OCI-LY1 (cell line): ENCODE results near the gene ATXN7L1.

Experiments used
- H2AFZ ChIP-seq: fragments of 200-600 bp; sonication (generic), shearing (Covaris generic); 2 replicates; pipeline ENCODE4 v1.6.0; 2014; ENCODE audit warnings: antibody characterized with exemption, mild to moderate bottlenecking, low read length
- H3F3A ChIP-seq: fragments of 200-600 bp; sonication (generic), shearing (Covaris generic); 2 replicates; pipeline ENCODE4 v1.6.0; 2014; ENCODE audit warnings: mild to moderate bottlenecking, antibody characterized with exemption, low read length, moderate library complexity; ENCODE audit not compliant: insufficient read depth
- H3K27ac ChIP-seq: fragments of 200-600 bp; sonication (generic); 2 replicates; pipeline ENCODE4 v1.5.1; 2014; ENCODE audit warnings: low read length, mixed run types, mild to moderate bottlenecking, low read depth; ENCODE audit not compliant: poor library complexity, severe bottlenecking
- H3K27me3 ChIP-seq: fragments of 200-600 bp; sonication (generic); 2 replicates; pipeline ENCODE4 v1.6.0; 2014; ENCODE audit warnings: antibody characterized with exemption, mild to moderate bottlenecking, low read length, moderate library complexity; ENCODE audit not compliant: insufficient read depth
- H3K36me3 ChIP-seq: fragments of 200-600 bp; sonication (generic); 2 replicates; pipeline ENCODE4 v1.6.1; 2014; ENCODE audit warnings: mild to moderate bottlenecking, antibody characterized with exemption, low read length, moderate library complexity, mixed read lengths; ENCODE audit not compliant: insufficient read depth
- H3K4me1 ChIP-seq: fragments of 200-600 bp; sonication (generic); 2 replicates; pipeline ENCODE4 v1.5.1; 2014; ENCODE audit warnings: mild to moderate bottlenecking, low read length, moderate library complexity; ENCODE audit not compliant: insufficient read depth, severe bottlenecking
- H3K4me2 ChIP-seq: fragments of 200-600 bp; sonication (generic), shearing (Covaris generic); 2 replicates; pipeline ENCODE4 v1.6.1; 2014; ENCODE audit warnings: low read length
- H3K4me3 ChIP-seq: fragments of 200-600 bp; sonication (generic); 2 replicates; pipeline ENCODE4 v1.5.1; 2014; ENCODE audit warnings: low read length, low read depth, mild to moderate bottlenecking, mixed read lengths; ENCODE audit not compliant: poor library complexity, severe bottlenecking
- H3K79me2 ChIP-seq: fragments of 200-600 bp; shearing (Covaris generic); 2 replicates; pipeline ENCODE4 v1.6.1; 2016; ENCODE audit warnings: mixed run types, low read length, mixed read lengths; ENCODE audit not compliant: insufficient read depth
- H3K9ac ChIP-seq: fragments of 200-600 bp; sonication (generic), shearing (Covaris generic); 2 replicates; pipeline ENCODE4 v1.6.1; 2014; ENCODE audit warnings: mild to moderate bottlenecking, low read length, mixed read lengths
- H3K9me2 ChIP-seq: fragments of 200-600 bp; sonication (generic), shearing (Covaris generic); 2 replicates; pipeline ENCODE4 v1.6.1; 2014; ENCODE audit warnings: low read depth, mild to moderate bottlenecking, low read length, mixed read lengths
- H3K9me3 ChIP-seq: fragments of 200-600 bp; shearing (Covaris generic); 2 replicates; pipeline ENCODE4 v1.6.1; 2014; ENCODE audit warnings: low read length, mixed read lengths
- H4K20me1 ChIP-seq: fragments of 200-600 bp; sonication (generic), shearing (Covaris generic); 2 replicates; pipeline ENCODE4 v1.6.0; 2016; ENCODE audit warnings: mild to moderate bottlenecking, low read length; ENCODE audit not compliant: insufficient read depth
- CTCF ChIP-seq: fragments of 200-600 bp; sonication (generic), shearing (Covaris generic); IDR thresholded peaks from 2 replicates; pipeline ENCODE4 v1.5.1; 2017; ENCODE audit warnings: mild to moderate bottlenecking, antibody characterized with exemption, low read length, moderate library complexity, mixed read lengths
- EZH2 ChIP-seq: fragments of 200-600 bp; sonication (generic), shearing (Covaris generic); IDR thresholded peaks from 2 replicates; pipeline ENCODE4 v1.8.0; 2017; ENCODE audit warnings: borderline replicate concordance, mixed run types, mild to moderate bottlenecking, antibody characterized with exemption, low read length, moderate library complexity, mixed read lengths

ATXN7L1 gene

DNA sequence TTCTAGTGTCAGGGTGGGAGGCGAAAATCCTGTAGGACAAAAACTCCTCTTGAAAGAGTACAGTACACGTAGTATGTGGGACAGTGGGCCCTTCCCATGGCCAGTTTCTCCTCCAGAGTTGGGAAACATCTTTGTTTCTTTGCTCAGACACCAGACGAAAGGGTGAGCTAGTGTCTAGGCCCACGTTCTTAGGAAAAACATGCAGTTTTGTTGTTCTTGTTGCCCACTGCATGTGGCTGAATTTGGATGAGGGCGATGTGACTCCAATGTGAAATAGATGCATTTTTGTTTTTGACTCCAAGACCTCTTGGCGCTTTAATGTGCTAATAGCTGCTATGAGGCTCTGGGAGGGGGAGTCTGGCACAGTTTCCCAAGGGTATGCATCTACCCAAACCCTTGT is 100.8 kb downstream of the ATXN7L1 start:
- Histone ChIP-seq H4K20me1 (no peaks in the 10 kb centered on the region), H3K79me2 (no peaks in the 10 kb centered on the region), H3F3A (no peaks in the 10 kb centered on the region), H3K9ac (no peak overlapping the region), H3K9me2 (no peaks in the 10 kb centered on the region), H3K4me1 (no peaks in the 10 kb centered on the region), H3K4me3 (no peak overlapping the region), H2AFZ (no peak overlapping the region), H3K4me2 (no peak overlapping the region), H3K9me3 (no peaks in the 10 kb centered on the region), H3K36me3 (no peaks in the 10 kb centered on the region), H3K27ac (no peak overlapping the region), H3K27me3 (no peaks in the 10 kb centered on the region)
- TF ChIP-seq CTCF (no peak), EZH2 (no peak)

- H3K4me1 ChIP-seq = no peaks in the 10 kb centered on the region
- TF ChIP-seq EZH2 (no peak), CTCF (no peak)
- H4K20me1 ChIP-seq = no peaks in the 10 kb centered on the region
- no peaks in the 10 kb centered on the region for H3K36me3 ChIP-seq
- H3F3A ChIP-seq = no peaks in the 10 kb centered on the region
- H3K4me2 ChIP-seq = no peak overlapping the region
- no peaks in the 10 kb centered on the region for H3K9me3 ChIP-seq
- H2AFZ ChIP-seq = no peak overlapping the region
- H3K9ac ChIP-seq = no peak overlapping the region
- no peaks in the 10 kb centered on the region for H3K9me2 ChIP-seq
- no peaks in the 10 kb centered on the region for H3K79me2 ChIP-seq
- no peaks in the 10 kb centered on the region for H3K27me3 ChIP-seq
- H3K27ac ChIP-seq = no peak overlapping the region
- no peak overlapping the region for H3K4me3 ChIP-seq
Observed at GRCh38 chr7:105773030-105773460, 103.4 kb downstream of the ATXN7L1 start.

DNA sequence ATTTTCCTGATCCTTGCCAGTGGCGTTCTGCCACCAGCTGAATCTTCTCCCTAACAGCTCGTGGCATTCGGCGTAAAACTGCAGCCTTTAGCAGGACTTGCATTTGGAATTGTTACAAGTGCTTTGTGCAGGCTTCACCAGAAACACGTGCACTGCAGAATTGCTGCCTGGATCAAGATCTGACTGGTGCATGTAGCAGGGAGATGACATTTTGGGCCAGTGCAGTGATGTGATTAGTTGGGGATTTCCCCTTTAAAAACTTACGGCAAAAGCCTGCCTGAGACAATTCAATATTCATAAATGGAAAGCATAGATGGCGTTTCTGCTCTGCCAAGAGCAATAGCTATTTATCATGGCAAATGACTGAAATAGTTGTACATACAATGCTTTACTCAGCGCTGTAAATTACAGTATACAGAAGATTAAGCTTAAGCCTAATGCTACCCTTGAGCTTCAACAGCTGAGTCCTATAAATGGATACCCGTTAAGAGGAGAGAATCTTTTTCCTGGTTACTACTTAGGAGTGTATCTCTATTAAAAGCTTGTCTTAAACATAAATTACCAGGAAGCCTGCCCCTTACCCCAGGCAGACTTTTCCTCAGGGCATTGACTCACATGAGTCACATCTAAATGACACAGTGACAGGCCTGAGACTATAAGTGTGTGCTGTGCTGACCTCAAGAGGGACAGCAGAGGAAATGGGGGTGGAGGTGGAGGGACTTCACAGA is 106.3 kb downstream of the ATXN7L1 start:
- H3K79me2 ChIP-seq = no peaks in the 10 kb centered on the region
- no peaks in the 10 kb centered on the region for H3K9me2 ChIP-seq
- no peak overlapping the region for H3K27ac ChIP-seq
- H3K36me3 ChIP-seq = no peaks in the 10 kb centered on the region
- no peak overlapping the region for H3K9ac ChIP-seq
- peaks cover 11% of the 10 kb centered on the region for H3K27me3 ChIP-seq
- no peak overlapping the region for H2AFZ ChIP-seq
- no peaks in the 10 kb centered on the region for H3K9me3 ChIP-seq
- H3K4me1 ChIP-seq = no peaks in the 10 kb centered on the region
- H3F3A ChIP-seq = no peaks in the 10 kb centered on the region
- no peaks in the 10 kb centered on the region for H4K20me1 ChIP-seq
- H3K4me2 ChIP-seq = no peak overlapping the region
- TF ChIP-seq CTCF (no peak), EZH2 (no peak)
- H3K4me3 ChIP-seq = no peak overlapping the region
